HepG2 (cell line): ENCODE results near the gene TMEM125. TPM values are rescaled to one million over a fixed set of nuclear protein-coding genes. Genes with fewer than 3 reads are reported as not detected.

Source experiments
- ARHGAP35 ChIP-seq: sonication (generic); formaldehyde crosslinking; IDR thresholded peaks from 2 replicates; pipeline ENCODE4 v1.9.0; 2022; ENCODE audit warnings: mild to moderate bottlenecking, inconsistent platforms, moderate library complexity, missing genetic modification reagents, borderline replicate concordance
- ELF4 ChIP-seq: sonication (generic); formaldehyde crosslinking; IDR thresholded peaks from 2 replicates; pipeline ENCODE4 v1.5.0; 2020; ENCODE audit warnings: missing genetic modification reagents, mild to moderate bottlenecking, moderate library complexity, borderline replicate concordance
- GLI4 ChIP-seq: sonication (generic); formaldehyde crosslinking; IDR thresholded peaks from 2 replicates; pipeline ENCODE4 v1.5.1; 2020; ENCODE audit warnings: missing genetic modification reagents, mild to moderate bottlenecking, moderate library complexity, borderline replicate concordance
- HMG20A ChIP-seq: IDR thresholded peaks from 2 replicates; pipeline ENCODE4 v1.6.1; 2016; ENCODE audit warnings: borderline replicate concordance
- IRF2 ChIP-seq: IDR thresholded peaks from 2 replicates; pipeline ENCODE4 v1.6.1; 2018; ENCODE audit warnings: missing genetic modification reagents, missing compliant biosample characterization
- KLF15 ChIP-seq: sonication (generic); formaldehyde crosslinking; IDR thresholded peaks from 2 replicates; pipeline ENCODE4 v1.8.1; 2023; ENCODE audit warnings: borderline replicate concordance, mild to moderate bottlenecking, inconsistent platforms, missing genetic modification reagents, mixed read lengths
- SCMH1 ChIP-seq: sonication (generic); formaldehyde crosslinking; IDR thresholded peaks from 2 replicates; pipeline ENCODE4 v1.9.0; 2021; ENCODE audit warnings: missing genetic modification reagents, mild to moderate bottlenecking, borderline replicate concordance
- SP140L ChIP-seq: sonication (generic); formaldehyde crosslinking; IDR thresholded peaks from 2 replicates; pipeline ENCODE4 v1.4.0; 2020; ENCODE audit warnings: missing genetic modification reagents, borderline replicate concordance
- TAF15 ChIP-seq: fragments of 200-400 bp; formaldehyde crosslinking; IDR thresholded peaks from one replicate; pipeline ENCODE4 v1.6.1; 2018; ENCODE audit warnings: mild to moderate bottlenecking, low read depth, low read length; ENCODE audit not compliant: poor library complexity, severe bottlenecking
- ZFAT ChIP-seq: sonication (generic); formaldehyde crosslinking; conservative IDR thresholded peaks from 2 replicates; pipeline ENCODE4 v1.8.1; 2023; ENCODE audit warnings: missing genetic modification reagents, inconsistent platforms
- ZNF33B ChIP-seq: sonication (generic); formaldehyde crosslinking; IDR thresholded peaks from 2 replicates; pipeline ENCODE4 v1.5.1; 2020; ENCODE audit warnings: mild to moderate bottlenecking, missing genetic modification reagents
- ZNF564 ChIP-seq: sonication (generic); formaldehyde crosslinking; IDR thresholded peaks from 2 replicates; pipeline ENCODE4 v1.8.1; 2023; ENCODE audit warnings: mild to moderate bottlenecking, missing genetic modification reagents
- ZNF615 ChIP-seq: sonication (generic); formaldehyde crosslinking; IDR thresholded peaks from 2 replicates; pipeline ENCODE4 v1.5.0; 2020; ENCODE audit warnings: mild to moderate bottlenecking, missing genetic modification reagents, borderline replicate concordance
- polyA plus RNA-seq, 8 experiments: library from polyadenylated mRNA; depleted of rRNA in 3 of 8; stranded (reverse) in 7 of 8; unstranded in 1 of 8; fragments of >200 nt; fragmentation: Illumina TruSeq in 4 of 8; extraction: Trizol in 4 of 8; gene quantifications; 2 replicates each; pipeline versions ENCODE4 v1.2.1 to v1.2.3, GENCODE V29; 2011 to 2016; ENCODE audit warnings: low read depth in 4 of 8, missing spikeins in 1 of 8, mixed read lengths in 1 of 8; ENCODE audit not compliant: insufficient read depth in 1 of 8
- total RNA-seq, 5 experiments: library from RNA; depleted of rRNA; stranded (reverse); fragments of >200 nt; fragmentation: Illumina TruSeq; extraction: Trizol; gene quantifications; 2 replicates each; pipeline ENCODE4 v1.2.3, GENCODE V29; 2016; ENCODE audit warnings: low read depth in 1 of 5
- TF ChIP-seq, protein P1 (sequence below): sonication (generic); formaldehyde crosslinking; conservative IDR thresholded peaks from 2 replicates; pipeline ENCODE4 v1.4.0; 2020; ENCODE audit warnings: missing genetic modification reagents
- TF ChIP-seq, protein P2 (sequence below): sonication (generic); formaldehyde crosslinking; IDR thresholded peaks from 2 replicates; pipeline ENCODE4 v1.4.0; 2020; ENCODE audit warnings: missing genetic modification reagents, mild to moderate bottlenecking, borderline replicate concordance
- TF ChIP-seq, protein P3 (sequence below): sonication (generic); formaldehyde crosslinking; IDR thresholded peaks from 2 replicates; pipeline ENCODE4 v1.5.0; 2020; ENCODE audit warnings: mild to moderate bottlenecking, missing genetic modification reagents
- TF ChIP-seq, protein P4 (sequence below): sonication (generic); formaldehyde crosslinking; IDR thresholded peaks from 2 replicates; pipeline ENCODE4 v1.5.1; 2020; ENCODE audit warnings: mild to moderate bottlenecking, missing genetic modification reagents
- TF ChIP-seq, protein P5 (sequence below): IDR thresholded peaks from 2 replicates; pipeline ENCODE4 v1.6.1; 2016; ENCODE audit warnings: low read depth, control low read depth

The TMEM125 gene
- total and polyA plus RNA-seq, 2 of the 13 experiments (the other 11 are each of a cell fraction or from before 2014, with no cell fraction given): 0.03 TPM; not detected in 1

DNA sequence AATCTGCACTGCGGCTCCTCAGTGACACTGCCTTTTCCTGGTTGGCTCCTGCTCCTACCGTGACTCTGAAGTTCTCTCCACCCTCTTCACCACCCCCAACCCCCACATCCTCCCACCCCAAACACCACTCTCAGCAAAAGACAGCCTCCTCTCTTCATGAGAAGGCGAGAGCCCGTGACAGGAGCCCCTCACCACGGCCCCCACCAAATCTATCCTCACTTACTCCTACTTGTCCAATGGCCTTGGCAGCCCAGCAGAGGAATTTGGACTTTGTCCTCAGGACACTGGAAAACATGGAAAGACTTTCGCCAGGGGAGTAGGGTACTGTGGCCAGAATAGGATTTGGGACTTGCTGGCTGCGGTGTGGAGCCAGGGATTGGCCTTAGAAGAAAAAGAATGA, 6.9 kb downstream of the TMEM125 start (continued):
- TF ChIP-seq, protein P1, sequence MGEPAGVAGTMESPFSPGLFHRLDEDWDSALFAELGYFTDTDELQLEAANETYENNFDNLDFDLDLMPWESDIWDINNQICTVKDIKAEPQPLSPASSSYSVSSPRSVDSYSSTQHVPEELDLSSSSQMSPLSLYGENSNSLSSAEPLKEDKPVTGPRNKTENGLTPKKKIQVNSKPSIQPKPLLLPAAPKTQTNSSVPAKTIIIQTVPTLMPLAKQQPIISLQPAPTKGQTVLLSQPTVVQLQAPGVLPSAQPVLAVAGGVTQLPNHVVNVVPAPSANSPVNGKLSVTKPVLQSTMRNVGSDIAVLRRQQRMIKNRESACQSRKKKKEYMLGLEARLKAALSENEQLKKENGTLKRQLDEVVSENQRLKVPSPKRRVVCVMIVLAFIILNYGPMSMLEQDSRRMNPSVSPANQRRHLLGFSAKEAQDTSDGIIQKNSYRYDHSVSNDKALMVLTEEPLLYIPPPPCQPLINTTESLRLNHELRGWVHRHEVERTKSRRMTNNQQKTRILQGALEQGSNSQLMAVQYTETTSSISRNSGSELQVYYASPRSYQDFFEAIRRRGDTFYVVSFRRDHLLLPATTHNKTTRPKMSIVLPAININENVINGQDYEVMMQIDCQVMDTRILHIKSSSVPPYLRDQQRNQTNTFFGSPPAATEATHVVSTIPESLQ (CRISPR knock-in tag): no peak
- TF ChIP-seq GLI4 (no peak), KLF15 (CRISPR knock-in tag) (no peak), ELF4 (CRISPR knock-in tag) (no peak), TAF15 (no peak), HMG20A (peak; percentile 57; the same call in 1 of the 2 replicates), ZNF615 (no peak), ZNF564 (CRISPR knock-in tag) (no peak), ZNF33B (CRISPR knock-in tag) (0 out of 2 replicates have a peak, but pooled peaks have one; percentile 36), SCMH1 (CRISPR knock-in tag) (no peak), SP140L (CRISPR knock-in tag) (no peak), ARHGAP35 (CRISPR knock-in tag) (no peak), IRF2 (CRISPR knock-in tag) (no peak), ZFAT (CRISPR knock-in tag) (no peak)
- TF ChIP-seq, protein P2, sequence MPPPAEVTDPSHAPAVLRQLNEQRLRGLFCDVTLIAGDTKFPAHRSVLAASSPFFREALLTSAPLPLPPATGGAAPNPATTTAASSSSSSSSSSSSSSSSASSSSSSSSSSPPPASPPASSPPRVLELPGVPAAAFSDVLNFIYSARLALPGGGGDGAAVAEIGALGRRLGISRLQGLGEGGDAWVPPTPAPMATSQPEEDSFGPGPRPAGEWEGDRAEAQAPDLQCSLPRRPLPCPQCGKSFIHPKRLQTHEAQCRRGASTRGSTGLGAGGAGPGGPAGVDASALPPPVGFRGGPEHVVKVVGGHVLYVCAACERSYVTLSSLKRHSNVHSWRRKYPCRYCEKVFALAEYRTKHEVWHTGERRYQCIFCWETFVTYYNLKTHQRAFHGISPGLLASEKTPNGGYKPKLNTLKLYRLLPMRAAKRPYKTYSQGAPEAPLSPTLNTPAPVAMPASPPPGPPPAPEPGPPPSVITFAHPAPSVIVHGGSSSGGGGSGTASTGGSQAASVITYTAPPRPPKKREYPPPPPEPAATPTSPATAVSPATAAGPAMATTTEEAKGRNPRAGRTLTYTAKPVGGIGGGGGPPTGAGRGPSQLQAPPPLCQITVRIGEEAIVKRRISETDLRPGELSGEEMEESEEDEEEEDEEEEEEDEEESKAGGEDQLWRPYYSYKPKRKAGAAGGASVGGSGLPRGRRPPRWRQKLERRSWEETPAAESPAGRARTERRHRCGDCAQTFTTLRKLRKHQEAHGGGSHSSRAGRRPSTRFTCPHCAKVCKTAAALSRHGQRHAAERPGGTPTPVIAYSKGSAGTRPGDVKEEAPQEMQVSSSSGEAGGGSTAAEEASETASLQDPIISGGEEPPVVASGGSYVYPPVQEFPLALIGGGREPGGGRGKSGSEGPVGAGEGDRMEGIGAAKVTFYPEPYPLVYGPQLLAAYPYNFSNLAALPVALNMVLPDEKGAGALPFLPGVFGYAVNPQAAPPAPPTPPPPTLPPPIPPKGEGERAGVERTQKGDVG: no peak
- TF ChIP-seq, protein P3, sequence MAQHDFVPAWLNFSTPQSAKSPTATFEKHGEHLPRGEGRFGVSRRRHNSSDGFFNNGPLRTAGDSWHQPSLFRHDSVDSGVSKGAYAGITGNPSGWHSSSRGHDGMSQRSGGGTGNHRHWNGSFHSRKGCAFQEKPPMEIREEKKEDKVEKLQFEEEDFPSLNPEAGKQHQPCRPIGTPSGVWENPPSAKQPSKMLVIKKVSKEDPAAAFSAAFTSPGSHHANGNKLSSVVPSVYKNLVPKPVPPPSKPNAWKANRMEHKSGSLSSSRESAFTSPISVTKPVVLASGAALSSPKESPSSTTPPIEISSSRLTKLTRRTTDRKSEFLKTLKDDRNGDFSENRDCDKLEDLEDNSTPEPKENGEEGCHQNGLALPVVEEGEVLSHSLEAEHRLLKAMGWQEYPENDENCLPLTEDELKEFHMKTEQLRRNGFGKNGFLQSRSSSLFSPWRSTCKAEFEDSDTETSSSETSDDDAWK (CRISPR knock-in tag): no peak
- TF ChIP-seq, protein P4, sequence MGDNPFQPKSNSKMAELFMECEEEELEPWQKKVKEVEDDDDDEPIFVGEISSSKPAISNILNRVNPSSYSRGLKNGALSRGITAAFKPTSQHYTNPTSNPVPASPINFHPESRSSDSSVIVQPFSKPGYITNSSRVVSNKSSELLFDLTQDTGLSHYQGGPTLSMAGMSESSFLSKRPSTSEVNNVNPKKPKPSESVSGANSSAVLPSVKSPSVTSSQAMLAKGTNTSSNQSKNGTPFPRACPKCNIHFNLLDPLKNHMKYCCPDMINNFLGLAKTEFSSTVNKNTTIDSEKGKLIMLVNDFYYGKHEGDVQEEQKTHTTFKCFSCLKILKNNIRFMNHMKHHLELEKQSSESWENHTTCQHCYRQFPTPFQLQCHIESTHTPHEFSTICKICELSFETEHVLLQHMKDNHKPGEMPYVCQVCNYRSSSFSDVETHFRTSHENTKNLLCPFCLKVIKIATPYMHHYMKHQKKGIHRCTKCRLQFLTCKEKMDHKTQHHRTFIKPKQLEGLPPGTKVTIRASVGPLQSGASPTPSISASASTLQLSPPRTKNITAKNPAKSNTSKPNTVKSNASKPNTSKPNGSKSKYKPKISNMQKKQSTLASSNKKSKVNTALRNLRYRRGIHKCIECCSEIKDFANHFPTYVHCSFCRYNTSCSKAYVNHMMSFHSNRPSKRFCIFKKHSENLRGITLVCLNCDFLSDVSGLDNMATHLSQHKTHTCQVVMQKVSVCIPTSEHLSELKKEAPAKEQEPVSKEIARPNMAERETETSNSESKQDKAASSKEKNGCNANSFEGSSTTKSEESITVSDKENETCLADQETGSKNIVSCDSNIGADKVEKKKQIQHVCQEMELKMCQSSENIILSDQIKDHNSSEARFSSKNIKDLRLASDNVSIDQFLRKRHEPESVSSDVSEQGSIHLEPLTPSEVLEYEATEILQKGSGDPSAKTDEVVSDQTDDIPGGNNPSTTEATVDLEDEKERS (CRISPR knock-in tag): no peak
- TF ChIP-seq, protein P5, sequence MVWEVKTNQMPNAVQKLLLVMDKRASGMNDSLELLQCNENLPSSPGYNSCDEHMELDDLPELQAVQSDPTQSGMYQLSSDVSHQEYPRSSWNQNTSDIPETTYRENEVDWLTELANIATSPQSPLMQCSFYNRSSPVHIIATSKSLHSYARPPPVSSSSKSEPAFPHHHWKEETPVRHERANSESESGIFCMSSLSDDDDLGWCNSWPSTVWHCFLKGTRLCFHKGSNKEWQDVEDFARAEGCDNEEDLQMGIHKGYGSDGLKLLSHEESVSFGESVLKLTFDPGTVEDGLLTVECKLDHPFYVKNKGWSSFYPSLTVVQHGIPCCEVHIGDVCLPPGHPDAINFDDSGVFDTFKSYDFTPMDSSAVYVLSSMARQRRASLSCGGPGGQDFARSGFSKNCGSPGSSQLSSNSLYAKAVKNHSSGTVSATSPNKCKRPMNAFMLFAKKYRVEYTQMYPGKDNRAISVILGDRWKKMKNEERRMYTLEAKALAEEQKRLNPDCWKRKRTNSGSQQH (CRISPR knock-in tag): no peak
